Measurements from ENCODE around the gene HEATR5A.

- TF ChIP-seq CTCF (IDR thresholded peaks at IDR 0.05) (no peak), POLR2A (IDR thresholded peaks at IDR 0.05) (no peak)
Measured at GRCh38 chr14:31414190-31414833, 6.0 kb downstream of the HEATR5A start.
